HCT116 (cell line): ENCODE measurements around the gene ASXL2. TPM values are rescaled to one million over a fixed set of nuclear protein-coding genes. Genes with fewer than 3 reads are reported as not detected.

Experiments used
- ATAC-seq: fragments of 200-7000 bp; cut with Tn5 transposase; 2 replicates; pipeline ENCODE4 v1.9.1; 2020; ENCODE audit warnings: mild to moderate bottlenecking, moderate library complexity
- BruUV-seq: library from RNA; stranded (reverse); fragments of 400-500 nt; replicated peaks from 2 replicates; lab custom pipeline; 2021; lab: Mats Ljungman, UMichigan
- CTCF ChIA-PET: fragments of 300-600 bp; sonication (Branson Sonifier 250); formaldehyde crosslinking; loops from one replicate; lab custom pipeline; 2021; ENCODE audit warnings: antibody characterized with exemption; lab: Charles Lee
- POLR2A ChIA-PET: fragments of 300-600, 350-600 bp; sonication (Branson Sonifier 250); formaldehyde crosslinking; loops from one replicate; lab custom pipeline; 2021; ENCODE audit warnings: antibody characterized with exemption; lab: Charles Lee
- RAD21 ChIA-PET, 2 experiments: fragments of 300-600 bp; sonication (Branson Sonifier 250); formaldehyde crosslinking; loops; one replicate each; lab custom pipeline; 2023; ENCODE audit warnings: low total read pairs in 2 of 2; ENCODE audit not compliant: uncharacterized antibody in 2 of 2, unreplicated experiment in 2 of 2, low non-redundant PET in 1 of 2; lab: Charles Lee
- DNase-seq: peaks from one replicate; pipeline ENCODE4 v3.0.0-alpha.2; 2010; ENCODE audit warnings: low read depth, low spot score
- H2AFZ ChIP-seq: fragments of 200-600 bp; shearing (Covaris generic), sonication (generic); 2 replicates; pipeline ENCODE4 v1.6.1; 2017; ENCODE audit warnings: low read depth, mixed run types, mixed read lengths, antibody characterized with exemption, low read length; ENCODE audit not compliant: poor library complexity, severe bottlenecking
- H3K27ac ChIP-seq: 2 replicates; pipeline ENCODE4 v1.5.1; 2012; ENCODE audit warnings: low read depth, low read length
- H3K27me3 ChIP-seq: fragments of 200-600 bp; sonication (generic); 2 replicates; pipeline ENCODE4 v1.6.1; 2016; ENCODE audit warnings: mixed run types, low read length, mixed read lengths; ENCODE audit not compliant: insufficient read depth
- H3K36me3 ChIP-seq, 2 experiments: fragments of 200-500 bp in 1 of 2; fragments of 200-600 bp in 1 of 2; sonication (Bioruptor generic) in 1 of 2; sonication (generic) in 1 of 2; 2 replicates each; pipeline versions ENCODE4 v1.5.1 to v1.6.1; 2014 to 2016; ENCODE audit warnings: low read length in 2 of 2, inconsistent platforms in 1 of 2, mixed read lengths in 1 of 2, mixed run types in 1 of 2; ENCODE audit not compliant: insufficient read depth in 2 of 2, control insufficient read depth in 1 of 2
- H3K4me1 ChIP-seq, 2 experiments: fragments of 200-600 bp in 1 of 2; sonication (generic) in 1 of 2; 2 replicates each; pipeline versions ENCODE4 v1.5.1 to v1.6.1; 2012 to 2017; ENCODE audit warnings: low read length in 2 of 2, inconsistent platforms in 1 of 2, mild to moderate bottlenecking in 1 of 2, mixed read lengths in 1 of 2, mixed run types in 1 of 2, moderate library complexity in 1 of 2; ENCODE audit not compliant: insufficient read depth in 2 of 2, control insufficient read depth in 1 of 2
- H3K4me2 ChIP-seq: fragments of 200-600 bp; sonication (generic); 2 replicates; pipeline ENCODE4 v1.6.1; 2017; ENCODE audit warnings: mixed run types, low read length, mixed read lengths
- H3K4me3 ChIP-seq, 2 experiments: fragments of 200-600 bp in 1 of 2; sonication (generic) in 1 of 2; replicated peaks in 1 of 2; 2 replicates each; pipeline ENCODE4 v1.5.1; 2011 to 2016; ENCODE audit warnings: low read length in 2 of 2, control low read depth in 1 of 2, low read depth in 1 of 2, mild to moderate bottlenecking in 1 of 2, mixed read lengths in 1 of 2, mixed run types in 1 of 2
- H3K79me2 ChIP-seq: fragments of 200-600 bp; sonication (generic); 2 replicates; pipeline ENCODE4 v1.6.1; 2017; ENCODE audit warnings: mild to moderate bottlenecking, mixed run types, low read length, moderate library complexity, mixed read lengths; ENCODE audit not compliant: insufficient read depth
- H3K9ac ChIP-seq: fragments of 200-600 bp; sonication (generic); 2 replicates; pipeline ENCODE4 v1.6.1; 2016; ENCODE audit warnings: low read length, mixed read lengths
- H3K9me2 ChIP-seq: fragments of 200-600 bp; sonication (generic), shearing (Covaris generic); 2 replicates; pipeline ENCODE4 v1.6.1; 2017; ENCODE audit warnings: mixed run types, mild to moderate bottlenecking, moderate library complexity; ENCODE audit not compliant: insufficient read depth
- H3K9me3 ChIP-seq, 2 experiments: fragments of 200-500 bp in 1 of 2; fragments of 200-600 bp in 1 of 2; sonication (Bioruptor generic) in 1 of 2; sonication (generic) in 1 of 2; 2 replicates each; pipeline ENCODE4 v1.6.1; 2014 to 2017; ENCODE audit warnings: low read length in 2 of 2, mixed read lengths in 2 of 2, inconsistent platforms in 1 of 2, low read depth in 1 of 2, mild to moderate bottlenecking in 1 of 2, mixed run types in 1 of 2, moderate library complexity in 1 of 2; ENCODE audit not compliant: control insufficient read depth in 1 of 2, insufficient read depth in 1 of 2
- H4K20me1 ChIP-seq: fragments of 200-600 bp; sonication (generic), shearing (Covaris generic); 2 replicates; pipeline ENCODE4 v1.6.1; 2017; ENCODE audit warnings: mixed run types, mild to moderate bottlenecking, moderate library complexity; ENCODE audit not compliant: insufficient read depth
- CTCF ChIP-seq, 3 experiments: fragments of 200-600 bp in 1 of 3; sonication (generic) in 1 of 3; IDR thresholded peaks in 2 of 3; conservative IDR thresholded peaks in 1 of 3; 2 replicates each; pipeline ENCODE4 v1.5.1; 2012 to 2017; ENCODE audit warnings: low read depth in 2 of 3, low read length in 2 of 3, antibody characterized with exemption in 1 of 3, borderline replicate concordance in 1 of 3, control low read depth in 1 of 3, mild to moderate bottlenecking in 1 of 3, mixed read lengths in 1 of 3, mixed run types in 1 of 3, moderate library complexity in 1 of 3; ENCODE audit not compliant: insufficient read depth in 1 of 3
- EGR1 ChIP-seq: IDR thresholded peaks from 2 replicates; pipeline ENCODE4 v1.6.1; 2012; ENCODE audit warnings: low read depth
- JUND ChIP-seq: IDR thresholded peaks from 2 replicates; pipeline ENCODE4 v1.6.1; 2012
- RAD21 ChIP-seq: IDR thresholded peaks from 2 replicates; pipeline ENCODE4 v1.6.1; 2012; ENCODE audit warnings: low read depth, mild to moderate bottlenecking
- SIN3A ChIP-seq: IDR thresholded peaks from 2 replicates; pipeline ENCODE4 v1.6.1; 2012; ENCODE audit warnings: low read depth
- SP1 ChIP-seq: IDR thresholded peaks from 2 replicates; pipeline ENCODE4 v1.6.1; 2012; ENCODE audit warnings: low read depth
- TCF7L2 ChIP-seq: IDR thresholded peaks from 2 replicates; pipeline ENCODE4 v1.7.0; 2011; ENCODE audit warnings: borderline replicate concordance, inconsistent platforms; ENCODE audit not compliant: insufficient read depth, insufficient read length; ENCODE audit errors: extremely low read depth
- YY1 ChIP-seq: IDR thresholded peaks from 2 replicates; pipeline ENCODE4 v1.6.1; 2011; ENCODE audit warnings: low read length, low read depth, moderate library complexity, mild to moderate bottlenecking; ENCODE audit not compliant: insufficient replicate concordance; ENCODE audit errors: extremely low read depth
- ZBTB33 ChIP-seq: IDR thresholded peaks from 2 replicates; pipeline ENCODE4 v1.6.1; 2011; ENCODE audit warnings: mild to moderate bottlenecking, low read length, moderate library complexity; ENCODE audit not compliant: insufficient replicate concordance; ENCODE audit errors: extremely low read depth
- intact Hi-C: fragments of 100-400 bp; cut with micrococcal nuclease; formaldehyde crosslinking; loops from 2 replicates; pipeline ENCODE4 v1.10.0; 2022
- total RNA-seq: library from RNA; stranded (reverse); gene quantifications from one replicate; pipeline ENCODE4 v1.2.1, GENCODE V29; 2021; ENCODE audit not compliant: unreplicated experiment
- TF ChIP-seq, protein P1 (sequence below): IDR thresholded peaks from 2 replicates; pipeline ENCODE4 v1.6.1; 2012

Gene ASXL2
- total RNA-seq, 1 experiment from 2014 or later, result 29.2 TPM

GRCh38 chr2:25810428-25810827 lies 67.9 kb downstream of the ASXL2 start:
- no peak for ATAC-seq
- ChIA-PET POLR2A (no interaction called here), CTCF (no interaction called here), RAD21 (no interaction called here)
- H3K9me3 ChIP-seq, result no peaks in the 10 kb centered on the region
- H3K27me3 ChIP-seq, result no peaks in the 10 kb centered on the region
- no peak overlapping the region for H3K4me2 ChIP-seq
- no peaks in the 10 kb centered on the region for H3K36me3 ChIP-seq
- H2AFZ ChIP-seq, result no peak overlapping the region
- no peak overlapping the region for H3K9ac ChIP-seq
- DNase-seq, result no peak
- no peaks in the 10 kb centered on the region for H4K20me1 ChIP-seq
- TF ChIP-seq RAD21 (no peak), ZBTB33 (no peak), CTCF (IDR thresholded peaks at IDR 0.05 in 2 of 3, conservative IDR thresholded peaks at IDR 0.05 in 1 of 3; ENCODE audit: borderline replicate concordance in 1 of 3, insufficient read depth in 1 of 3, low read depth in 2 of 3, low read length in 2 of 3) (no peak), TCF7L2 (no peak), SIN3A (no peak), YY1 (no peak), JUND (no peak), EGR1 (no peak), SP1 (no peak)
- TF ChIP-seq, protein P1, sequence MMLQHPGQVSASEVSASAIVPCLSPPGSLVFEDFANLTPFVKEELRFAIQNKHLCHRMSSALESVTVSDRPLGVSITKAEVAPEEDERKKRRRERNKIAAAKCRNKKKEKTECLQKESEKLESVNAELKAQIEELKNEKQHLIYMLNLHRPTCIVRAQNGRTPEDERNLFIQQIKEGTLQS, result no peak
- intact Hi-C loops, result no loop called here
- peaks cover 11% of the 10 kb centered on the region in 2 experiments; a peak in 3 of 4 replicates for H3K4me1 ChIP-seq
- H3K27ac ChIP-seq, result no peak overlapping the region
- BruUV-seq, result no TSS peak
- H3K9me2 ChIP-seq, result no peaks in the 10 kb centered on the region
- H3K79me2 ChIP-seq, result peaks cover 11% of the 10 kb centered on the region
- no peak overlapping the region for H3K4me3 ChIP-seq
